Peyer's patch (tissue), 4 donors: ENCODE data around the gene CDHR5. TPM values are rescaled to one million over a fixed set of nuclear protein-coding genes. Genes with fewer than 3 reads are reported as not detected.

ENCODE experiments used
- DNase-seq, 3 donors: peaks; one replicate each; pipeline ENCODE4 v3.0.0-alpha.2; 2017 to 2019
- H3K27ac ChIP-seq, 4 donors: fragments of 200-600 bp; sonication (generic); one replicate each; pipeline ENCODE4 v1.5.1; 2016 to 2019
- H3K27me3 ChIP-seq, 2 donors: fragments of 200-600 bp; sonication (generic); one replicate each; pipeline ENCODE4 v1.5.1; 2019
- H3K36me3 ChIP-seq, 3 donors: fragments of 200-600 bp; sonication (generic); one replicate each; pipeline ENCODE4 v1.5.1; 2016 to 2019
- H3K4me1 ChIP-seq, 4 donors: fragments of 200-600 bp; sonication (generic); one replicate each; pipeline ENCODE4 v1.5.1; 2016 to 2019
- H3K4me3 ChIP-seq, 4 donors: fragments of 200-600 bp; sonication (generic); 1 replicate in 3 of 4; 2 replicates in 1 of 4; pipeline ENCODE4 v1.5.1; 2016 to 2019; ENCODE audit warnings: mild to moderate bottlenecking in 1 of 4
- H3K9me3 ChIP-seq, 4 donors: fragments of 200-600 bp; sonication (generic); one replicate each; pipeline ENCODE4 v1.5.1; 2016 to 2019; ENCODE audit warnings: mild to moderate bottlenecking in 1 of 4
- CTCF ChIP-seq, 6 experiments: fragments of 450-650 bp in 4 of 6; fragments of 200-600 bp in 2 of 6; sonication (generic) in 1 of 6; IDR thresholded peaks; one replicate each; pipeline ENCODE4 v1.5.1; 2017 to 2019; ENCODE audit warnings: antibody characterized with exemption in 6 of 6, mild to moderate bottlenecking in 3 of 6, moderate library complexity in 1 of 6
- POLR2A ChIP-seq, 2 donors: fragments of 450-650 bp; IDR thresholded peaks; one replicate each; pipeline ENCODE4 v1.5.1; 2017; ENCODE audit warnings: antibody characterized with exemption in 2 of 2, mild to moderate bottlenecking in 2 of 2, moderate library complexity in 2 of 2
- total RNA-seq, 4 donors: library from RNA; depleted of rRNA; stranded (reverse); fragments of >200 nt; gene quantifications; one replicate each; pipeline ENCODE4 v1.1.0, GENCODE V29; 2016

Gene CDHR5
- total RNA-seq, 4 donors from 2014 or later, result 77.6 to 1,696 (median 1,274) TPM

- TF ChIP-seq CTCF (IDR thresholded peaks at IDR 0.05) (no peak), POLR2A (IDR thresholded peaks at IDR 0.05) (no peak)
- Histone ChIP-seq H3K36me3 (peaks cover 0 to 34% (median 0%) of the 10 kb centered on the region in 3 donors), H3K27me3 (no peaks in the 10 kb centered on the region), H3K9me3 (no peaks in the 10 kb centered on the region), H3K27ac (no peak overlapping the region), H3K4me1 (peaks cover 0 to 28% (median 9%) of the 10 kb centered on the region in 4 donors), H3K4me3 (no peak overlapping the region)
- no peak for DNase-seq
These were observed 5.1 kb downstream of the CDHR5 start for GRCh38 chr11:619628-620050.

- peaks cover 0 to 34% (median 0%) of the 10 kb centered on the region in 3 donors for H3K36me3 ChIP-seq
- no peak overlapping the region for H3K27ac ChIP-seq
- no peak overlapping the region for H3K4me3 ChIP-seq
- TF ChIP-seq POLR2A (IDR thresholded peaks at IDR 0.05) (no peak), CTCF (IDR thresholded peaks at IDR 0.05) (no peak)
- H3K27me3 ChIP-seq, result no peaks in the 10 kb centered on the region
- peaks cover under 1 to 34% (median 15%) of the 10 kb centered on the region in 4 donors for H3K4me1 ChIP-seq
- H3K9me3 ChIP-seq, result no peaks in the 10 kb centered on the region
- DNase-seq, result no peak
These were observed 5.7 kb downstream of the CDHR5 start for GRCh38 chr11:618856-619627.

GRCh38 chr11:617912-618682, 6.7 kb downstream of the CDHR5 start:
- H3K4me1 ChIP-seq, result peaks cover 6 to 37% (median 21%) of the 10 kb centered on the region in 4 donors
- peaks cover 0 to 31% (median 0%) of the 10 kb centered on the region in 3 donors for H3K36me3 ChIP-seq
- H3K27ac ChIP-seq, result no peak overlapping the region
- TF ChIP-seq POLR2A (IDR thresholded peaks at IDR 0.05), result no peak
- TF ChIP-seq CTCF (IDR thresholded peaks at IDR 0.05), result no peak
- DNase-seq, result no peak
- H3K9me3 ChIP-seq, result no peaks in the 10 kb centered on the region
- H3K4me3 ChIP-seq, result no peak overlapping the region
- no peaks in the 10 kb centered on the region for H3K27me3 ChIP-seq

GRCh38 chr11:617199-617911, 7.4 kb downstream of the CDHR5 start:
- no peak for DNase-seq
- H3K27ac ChIP-seq, result no peak overlapping the region
- H3K4me3 ChIP-seq, result no peak overlapping the region
- no peak for TF ChIP-seq POLR2A (IDR thresholded peaks at IDR 0.05)
- TF ChIP-seq CTCF (IDR thresholded peaks at IDR 0.05), result no peak
- peaks cover 8 to 44% (median 23%) of the 10 kb centered on the region in 4 donors for H3K4me1 ChIP-seq
- peaks cover 0 to 37% (median 0%) of the 10 kb centered on the region in 3 donors for H3K36me3 ChIP-seq
- H3K9me3 ChIP-seq, result no peaks in the 10 kb centered on the region
- no peaks in the 10 kb centered on the region for H3K27me3 ChIP-seq
